Natural killer cell treated with Interleukin-12 subunit alpha and Interleukin-12 subunit beta and Interleukin-15 and Interleukin-18, amount 100 ng/mL, for 72 hours (primary cell): ENCODE results near the gene TMEM178B. TPM values are rescaled to one million over a fixed set of nuclear protein-coding genes. Genes with fewer than 3 reads are reported as not detected.
A peak's percentile ranks its signal among the peaks of the same experiment; 100 is the strongest.

Experiments
- ATAC-seq, 2 donors: fragments of 150-1000 bp; cut with Tn5 transposase in 1 of 2; sonication (Bioruptor Pico), chemical (Tn5 transposase) in 1 of 2; 2 replicates each; pipeline ENCODE4 v1.10.0; 2021
- DNase-seq: peaks from one replicate; pipeline ENCODE4 v3.0.0; 2022; ENCODE audit warnings: low spot score
- H3K27ac Mint-ChIP-seq, 2 donors: 1 replicate in 1 of 2; 2 replicates in 1 of 2; pipeline ENCODE4 v1.8.0; 2022; ENCODE audit warnings: mixed read lengths in 2 of 2, mild to moderate bottlenecking in 1 of 2, moderate library complexity in 1 of 2
- H3K27me3 Mint-ChIP-seq, 2 donors: 1 replicate in 1 of 2; 2 replicates in 1 of 2; pipeline ENCODE4 v1.8.0; 2022; ENCODE audit warnings: mixed read lengths in 2 of 2
- H3K36me3 Mint-ChIP-seq: one replicate; pipeline ENCODE4 v1.8.0; 2022; ENCODE audit warnings: mixed read lengths
- H3K4me1 Mint-ChIP-seq, 2 donors: 1 replicate in 1 of 2; 2 replicates in 1 of 2; pipeline ENCODE4 v1.8.0; 2022; ENCODE audit warnings: low read depth in 2 of 2, mixed read lengths in 2 of 2, mild to moderate bottlenecking in 1 of 2
- H3K4me3 Mint-ChIP-seq: one replicate; pipeline ENCODE4 v1.8.0; 2022; ENCODE audit warnings: mixed read lengths
- H3K9me3 Mint-ChIP-seq: 2 replicates; pipeline ENCODE4 v1.8.0; 2022; ENCODE audit warnings: mixed read lengths
- total RNA-seq, 2 donors: library from RNA; stranded (reverse); gene quantifications; one replicate each; pipeline ENCODE4 v1.2.3, GENCODE V29; 2022

The TMEM178B gene
- total RNA-seq, 2 donors from 2014 or later: 8.2 to 9.0 TPM

DNA sequence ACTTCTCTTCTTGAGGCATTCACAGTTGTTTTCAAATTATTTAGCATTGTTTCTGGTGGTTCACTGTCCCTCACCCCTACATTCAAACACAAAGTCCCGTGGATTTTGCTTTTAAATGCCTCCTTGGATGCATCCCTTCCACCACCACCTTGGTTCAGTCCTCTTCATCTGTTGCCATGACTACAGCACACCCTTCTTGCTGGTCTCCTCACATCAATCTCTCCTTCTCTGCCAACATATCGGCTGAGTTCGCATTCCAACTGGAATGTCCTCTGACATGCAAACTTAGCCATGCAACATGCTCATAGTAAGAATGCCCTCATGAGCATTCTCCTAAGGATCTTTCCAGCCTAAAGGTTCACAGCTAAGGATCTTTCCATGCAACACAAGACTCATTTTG is 279.1 kb downstream of the TMEM178B start:
- Mint-ChIP-seq H3K27me3 (peaks cover 28 to 51% of the 10 kb centered on the region in 2 donors), H3K4me1 (peaks cover 6 to 13% of the 10 kb centered on the region in 2 donors), H3K9me3 (no peaks in the 10 kb centered on the region), H3K36me3 (no peaks in the 10 kb centered on the region), H3K27ac (no peak overlapping the region), H3K4me3 (no peak overlapping the region)
- ATAC-seq: no peak
- DNase-seq: no peak

DNA sequence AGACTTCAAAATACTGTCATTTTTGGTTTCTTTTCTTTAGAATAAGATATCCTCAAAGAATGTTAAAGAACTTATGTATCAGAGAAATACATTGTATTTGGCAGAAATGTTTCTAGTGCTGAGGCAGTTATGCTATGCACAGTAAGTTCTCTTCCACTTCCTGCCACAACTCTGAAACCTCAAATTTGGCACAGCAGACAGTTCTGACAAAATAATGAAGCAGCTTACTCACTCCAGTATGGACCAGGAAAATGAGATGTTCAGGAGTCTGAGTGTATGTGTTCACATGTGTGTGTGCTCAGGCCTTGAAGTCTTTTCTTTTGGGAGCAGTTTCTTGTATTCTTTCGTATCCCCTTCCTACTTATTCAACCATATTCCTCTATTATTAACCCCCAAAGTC is 280.4 kb downstream of the TMEM178B start:
- DNase-seq: no peak
- H3K27ac Mint-ChIP-seq: no peak overlapping the region
- peaks cover 6 to 13% of the 10 kb centered on the region in 2 donors for H3K4me1 Mint-ChIP-seq
- H3K9me3 Mint-ChIP-seq: no peaks in the 10 kb centered on the region
- H3K27me3 Mint-ChIP-seq: peaks cover 30 to 51% of the 10 kb centered on the region in 2 donors
- peak in 1 of 2 donors; percentile 64 for ATAC-seq
- H3K4me3 Mint-ChIP-seq: no peak overlapping the region
- no peaks in the 10 kb centered on the region for H3K36me3 Mint-ChIP-seq

DNA sequence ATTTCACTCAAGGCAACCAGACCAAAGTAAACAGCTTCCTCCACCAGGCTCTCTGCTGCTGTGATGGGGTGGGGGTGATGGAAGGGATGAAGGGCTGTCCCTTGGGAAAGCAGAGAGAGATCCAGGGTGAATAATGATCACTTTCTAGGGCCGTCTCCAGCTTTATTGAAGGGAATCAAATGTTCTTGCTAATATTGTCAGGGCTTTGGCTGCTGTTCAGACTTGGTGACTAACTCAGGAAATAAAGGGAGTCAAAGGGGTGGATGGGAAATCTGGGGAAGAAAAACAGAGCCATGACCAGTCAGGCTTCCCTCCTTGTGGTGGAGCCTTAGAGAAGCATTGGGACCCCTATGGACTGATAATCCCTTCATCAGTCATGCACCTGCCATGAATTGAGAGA is 281.2 kb downstream of the TMEM178B start:
- Mint-ChIP-seq H3K36me3 (no peaks in the 10 kb centered on the region), H3K27ac (no peak overlapping the region), H3K27me3 (peaks cover 24 to 46% of the 10 kb centered on the region in 2 donors), H3K4me1 (peaks cover 6 to 13% of the 10 kb centered on the region in 2 donors), H3K9me3 (no peaks in the 10 kb centered on the region), H3K4me3 (no peak overlapping the region)
- ATAC-seq (no peak), DNase-seq (no peak)

DNA sequence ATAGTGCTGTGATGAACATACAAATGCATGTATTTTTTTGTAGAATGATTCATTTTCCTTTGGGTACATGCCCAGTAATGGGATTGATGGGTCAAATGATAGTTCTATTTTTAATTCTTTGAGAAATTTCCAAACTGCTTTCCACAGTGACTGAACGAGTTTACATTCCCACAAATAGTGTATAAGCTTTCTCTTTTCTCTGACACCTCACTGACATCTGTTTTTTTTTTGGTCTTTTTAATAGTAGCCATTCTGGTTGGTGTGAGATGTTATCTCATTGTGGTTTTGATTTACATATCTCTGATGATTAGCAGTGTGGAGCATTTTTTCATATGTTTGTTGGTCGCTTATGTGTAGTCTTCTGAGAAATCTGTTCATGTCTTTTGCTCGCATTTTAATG is 282.3 kb downstream of the TMEM178B start:
- Mint-ChIP-seq H3K4me1 (peaks cover 6 to 13% of the 10 kb centered on the region in 2 donors), H3K36me3 (no peaks in the 10 kb centered on the region), H3K27ac (no peak overlapping the region), H3K9me3 (no peaks in the 10 kb centered on the region), H3K27me3 (peaks cover 21 to 43% of the 10 kb centered on the region in 2 donors), H3K4me3 (no peak overlapping the region)
- DNase-seq: no peak
- no peak for ATAC-seq

DNA sequence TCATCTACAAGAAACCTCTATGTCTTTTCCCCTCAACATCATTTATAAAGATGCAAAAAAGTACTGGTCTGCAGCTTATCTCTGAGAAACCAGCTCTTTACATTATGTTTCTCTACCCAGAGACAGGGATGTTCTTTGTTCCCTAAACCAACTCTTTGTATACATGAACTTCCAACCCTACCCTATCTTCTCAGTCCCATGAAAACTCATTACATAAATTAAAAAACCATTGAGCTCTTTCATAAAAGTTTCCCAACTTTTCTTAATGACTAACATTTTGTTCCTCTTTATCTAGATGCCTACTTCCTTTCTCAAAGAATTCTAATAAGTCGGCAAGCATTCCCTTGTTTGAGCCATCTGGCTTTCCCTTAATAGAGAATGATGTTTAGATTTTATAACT is 284.5 kb downstream of the TMEM178B start:
- Mint-ChIP-seq H3K4me1 (peaks cover 6 to 13% of the 10 kb centered on the region in 2 donors), H3K36me3 (no peaks in the 10 kb centered on the region), H3K27me3 (peaks cover 16 to 37% of the 10 kb centered on the region in 2 donors), H3K27ac (no peak overlapping the region), H3K9me3 (no peaks in the 10 kb centered on the region), H3K4me3 (no peak overlapping the region)
- ATAC-seq (no peak), DNase-seq (no peak)

DNA sequence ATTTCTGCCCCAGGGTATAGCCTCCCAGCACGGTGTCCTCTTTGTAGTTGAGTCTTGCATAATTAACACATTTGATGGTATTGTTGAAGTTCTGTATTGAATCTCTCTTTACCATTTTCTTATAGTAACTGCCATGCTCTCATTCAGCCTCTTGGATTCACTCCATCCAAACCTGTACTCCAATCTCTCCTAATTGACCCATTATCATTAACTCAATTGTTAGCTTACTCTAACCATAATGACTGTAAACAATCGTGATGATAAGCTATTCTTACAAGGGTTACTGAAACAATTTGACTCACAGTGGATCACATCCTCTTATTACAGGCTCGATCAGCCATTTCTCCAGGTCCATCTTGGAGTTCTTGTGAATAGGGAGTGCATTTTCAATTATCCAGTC is 285.4 kb downstream of the TMEM178B start:
- no peak overlapping the region for H3K27ac Mint-ChIP-seq
- H3K4me1 Mint-ChIP-seq: peaks cover 5 to 12% of the 10 kb centered on the region in 2 donors
- H3K36me3 Mint-ChIP-seq: no peaks in the 10 kb centered on the region
- ATAC-seq (no peak), DNase-seq (no peak)
- H3K9me3 Mint-ChIP-seq: no peaks in the 10 kb centered on the region
- H3K4me3 Mint-ChIP-seq: no peak overlapping the region
- H3K27me3 Mint-ChIP-seq: peaks cover 14 to 33% of the 10 kb centered on the region in 2 donors

DNA sequence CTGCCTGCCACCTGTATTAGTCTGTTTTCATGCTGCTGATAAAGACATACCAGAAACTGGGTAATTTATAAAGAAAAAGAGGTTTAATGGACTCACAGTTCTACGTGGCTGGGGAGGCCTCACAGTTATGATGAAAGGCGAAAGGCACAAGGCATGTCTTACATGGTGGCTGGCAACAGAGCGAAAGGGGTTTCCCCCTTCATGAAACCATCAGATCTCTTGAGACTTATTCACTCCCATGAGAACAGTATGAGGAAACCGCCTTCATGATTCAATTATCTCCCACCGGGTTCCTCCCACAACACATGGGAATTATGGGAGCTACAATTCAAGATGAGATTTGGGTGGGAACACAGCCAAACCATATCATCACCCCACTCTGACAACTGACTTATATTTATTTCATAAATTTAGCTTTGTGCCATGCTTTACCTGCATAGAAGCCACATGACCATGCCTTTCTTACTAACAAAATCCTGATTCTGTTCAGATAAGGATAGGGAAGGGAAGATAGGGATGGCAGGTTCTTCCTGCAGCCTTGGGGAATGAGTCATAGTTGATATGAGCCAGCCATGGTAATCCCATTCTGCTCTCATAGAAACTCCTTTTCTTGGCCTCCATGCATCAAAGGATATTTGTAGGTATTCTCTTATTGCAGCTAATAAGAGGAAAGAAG is 286.0 kb downstream of the TMEM178B start:
- no peak overlapping the region for H3K4me3 Mint-ChIP-seq

DNA sequence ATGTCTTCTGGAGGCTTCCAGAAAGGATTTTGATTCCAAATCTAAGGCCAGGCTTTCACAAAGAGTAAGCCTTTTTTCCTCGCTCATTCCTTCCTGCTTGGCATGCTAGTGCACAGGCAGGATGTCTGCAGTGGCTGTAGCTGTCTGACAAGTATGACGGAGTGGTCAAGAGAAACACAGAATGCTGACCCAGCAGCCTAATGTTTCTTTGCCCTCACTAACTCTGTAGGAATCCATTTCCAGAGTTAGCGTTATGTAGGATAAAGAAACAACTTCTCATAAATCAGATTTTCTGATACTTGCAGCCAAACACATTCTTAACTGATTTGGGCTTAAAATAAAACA is 286.5 kb downstream of the TMEM178B start:
- DNase-seq (no peak), ATAC-seq (no peak)
- Mint-ChIP-seq H3K27me3 (peaks cover 14 to 21% of the 10 kb centered on the region in 2 donors), H3K4me1 (peaks cover 0 to 4% of the 10 kb centered on the region in 2 donors), H3K36me3 (no peaks in the 10 kb centered on the region), H3K27ac (no peak overlapping the region), H3K4me3 (no peak overlapping the region), H3K9me3 (no peaks in the 10 kb centered on the region)

More for the DNA sequence above, 286.0 kb downstream of the TMEM178B start:
- H3K4me1 Mint-ChIP-seq: peaks cover 0 to 7% of the 10 kb centered on the region in 2 donors
- DNase-seq (no peak), ATAC-seq (no peak)
- no peaks in the 10 kb centered on the region for H3K9me3 Mint-ChIP-seq
- peaks cover 14 to 27% of the 10 kb centered on the region in 2 donors for H3K27me3 Mint-ChIP-seq
- H3K36me3 Mint-ChIP-seq: no peaks in the 10 kb centered on the region
- H3K27ac Mint-ChIP-seq: no peak overlapping the region

DNA sequence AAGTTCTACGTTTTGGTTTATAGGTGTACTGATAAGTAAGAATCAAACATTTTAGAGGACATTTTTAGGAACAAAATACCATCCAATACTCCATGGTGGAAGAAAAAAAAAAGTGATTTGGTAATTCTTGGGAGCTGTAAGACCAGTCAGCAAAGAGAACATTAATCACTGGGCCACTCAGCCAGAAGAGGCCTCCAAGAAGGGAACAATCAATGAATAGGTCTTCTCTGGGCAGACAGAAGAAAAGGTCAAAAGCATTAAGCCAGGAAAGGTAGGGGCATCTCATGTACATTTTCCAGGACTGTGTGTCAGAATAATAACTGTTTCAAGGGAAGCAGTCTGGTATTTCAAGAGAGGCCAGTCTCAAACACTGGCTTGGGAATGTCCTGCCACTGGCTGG is 286.9 kb downstream of the TMEM178B start:
- Mint-ChIP-seq H3K9me3 (no peaks in the 10 kb centered on the region), H3K27me3 (peaks cover 13 to 17% of the 10 kb centered on the region in 2 donors), H3K4me3 (no peak overlapping the region), H3K4me1 (peaks cover 0 to 4% of the 10 kb centered on the region in 2 donors), H3K36me3 (no peaks in the 10 kb centered on the region), H3K27ac (no peak overlapping the region)
- DNase-seq (no peak), ATAC-seq (no peak)

DNA sequence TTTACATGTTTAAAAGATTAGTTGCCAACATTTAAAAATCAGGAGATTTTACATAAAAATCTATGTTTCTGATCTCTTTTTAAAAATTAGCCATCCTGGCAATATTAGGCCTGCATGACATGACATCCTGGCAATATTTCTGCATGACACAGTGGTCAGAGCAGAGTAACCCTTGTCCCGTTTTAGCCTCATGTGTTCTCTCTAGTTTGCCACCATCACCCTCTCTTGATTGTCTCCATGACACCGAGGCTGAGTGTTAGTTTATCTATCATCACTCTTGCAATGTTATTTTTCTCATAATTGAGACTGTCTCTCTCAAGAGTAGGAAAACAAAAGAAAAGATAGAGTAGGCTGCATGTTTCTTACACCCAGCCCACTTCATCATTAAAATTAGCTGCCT is 287.6 kb downstream of the TMEM178B start:
- no peak for DNase-seq
- H3K27ac Mint-ChIP-seq: no peak overlapping the region
- H3K9me3 Mint-ChIP-seq: no peaks in the 10 kb centered on the region
- H3K4me1 Mint-ChIP-seq: peaks cover 0 to 4% of the 10 kb centered on the region in 2 donors
- H3K36me3 Mint-ChIP-seq: no peaks in the 10 kb centered on the region
- H3K4me3 Mint-ChIP-seq: no peak overlapping the region
- ATAC-seq: no peak
- H3K27me3 Mint-ChIP-seq: peaks cover 12 to 16% of the 10 kb centered on the region in 2 donors

DNA sequence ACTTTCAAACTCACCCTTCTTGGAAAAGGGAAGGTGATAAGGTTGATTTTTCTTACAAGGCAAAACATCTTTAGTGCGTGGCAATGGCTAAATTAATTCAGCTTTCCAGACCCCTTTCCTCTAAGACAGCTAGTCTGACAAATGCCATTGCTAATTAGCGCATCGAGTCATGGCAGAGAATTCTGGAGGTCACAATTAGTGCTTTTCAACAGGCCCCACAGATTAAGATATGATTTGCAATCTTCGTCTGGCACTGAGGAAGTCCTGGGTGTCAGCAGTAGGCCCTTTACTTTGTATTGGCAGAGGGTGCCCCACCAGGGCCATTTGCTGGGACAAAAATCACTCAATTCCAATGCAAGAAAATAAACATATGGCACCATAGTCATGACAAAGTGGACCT is 288.1 kb downstream of the TMEM178B start:
- Mint-ChIP-seq H3K27me3 (peaks cover 12 to 20% of the 10 kb centered on the region in 2 donors), H3K36me3 (no peaks in the 10 kb centered on the region), H3K9me3 (no peaks in the 10 kb centered on the region), H3K4me1 (peaks cover 0 to 4% of the 10 kb centered on the region in 2 donors), H3K4me3 (no peak overlapping the region), H3K27ac (no peak overlapping the region)
- DNase-seq (no peak), ATAC-seq (no peak)

DNA sequence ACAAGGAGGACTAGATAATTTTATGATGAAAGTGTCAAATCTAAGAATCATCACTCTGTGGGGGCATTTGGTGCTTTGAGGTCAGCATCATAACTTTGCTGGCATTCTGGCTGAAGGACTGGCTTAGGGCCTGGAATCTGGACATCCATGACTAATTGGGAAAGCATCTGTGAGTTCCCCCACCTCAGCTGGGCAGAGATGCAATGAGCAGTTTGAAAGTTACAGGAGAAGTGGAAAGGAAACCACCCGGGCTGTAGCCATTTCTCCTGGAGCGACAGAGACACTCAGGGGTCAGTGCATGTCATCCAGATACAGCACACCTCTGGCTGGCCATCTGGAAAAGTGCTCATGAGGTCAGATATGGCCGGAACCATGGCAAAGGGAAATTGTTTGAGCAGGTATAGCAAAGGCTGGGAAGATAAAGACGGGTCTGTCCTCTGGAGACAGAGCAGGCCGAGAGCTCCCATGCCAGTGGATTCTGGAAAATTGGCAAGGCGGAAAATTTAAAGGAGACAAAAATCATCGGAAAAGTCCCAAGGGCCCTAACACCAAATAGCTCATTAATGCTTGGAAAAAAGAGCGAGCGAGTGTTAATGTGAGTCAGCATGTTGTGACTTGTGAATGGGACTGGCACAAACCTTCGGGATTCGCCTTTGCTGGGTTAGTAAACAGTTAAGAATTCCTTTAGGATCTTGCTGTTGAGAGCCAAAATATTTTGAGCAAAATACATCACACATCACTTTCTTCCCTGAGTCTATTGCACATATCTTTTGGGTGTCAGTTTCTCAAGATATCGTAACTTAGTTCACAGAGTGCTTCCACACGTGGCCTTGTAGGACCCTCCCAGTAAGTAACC is 288.9 kb downstream of the TMEM178B start:
- H3K9me3 Mint-ChIP-seq: no peaks in the 10 kb centered on the region

DNA sequence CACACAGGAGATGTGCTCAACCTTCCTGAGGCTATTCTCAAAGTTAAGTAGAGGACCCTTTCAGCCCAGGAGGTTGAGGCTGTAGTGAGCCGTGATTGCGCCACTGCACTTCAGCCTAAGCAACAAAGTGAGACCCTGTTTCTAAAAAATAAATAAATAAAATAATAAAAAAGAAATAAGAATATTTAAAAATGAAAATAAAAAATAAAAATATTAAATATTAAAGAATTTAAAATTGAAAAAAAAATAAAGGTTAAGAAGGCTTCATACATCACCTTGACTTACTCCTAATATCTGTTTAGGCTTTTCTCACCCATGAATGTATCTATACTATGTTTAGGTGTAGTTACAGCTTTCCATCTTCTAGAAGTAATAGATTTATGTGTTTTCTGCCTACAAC is 289.9 kb downstream of the TMEM178B start:
- no peak for ATAC-seq
- no peaks in the 10 kb centered on the region for H3K36me3 Mint-ChIP-seq
- no peak overlapping the region for H3K27ac Mint-ChIP-seq
- no peak for DNase-seq
- peaks cover 7 to 13% of the 10 kb centered on the region in 2 donors for H3K27me3 Mint-ChIP-seq
- no peaks in the 10 kb centered on the region for H3K9me3 Mint-ChIP-seq
- peaks cover 0 to 3% of the 10 kb centered on the region in 2 donors for H3K4me1 Mint-ChIP-seq
- no peak overlapping the region for H3K4me3 Mint-ChIP-seq

More for the DNA sequence above, 288.9 kb downstream of the TMEM178B start:
- DNase-seq: no peak
- Mint-ChIP-seq H3K4me3 (no peak overlapping the region), H3K4me1 (peaks cover 0 to 3% of the 10 kb centered on the region in 2 donors), H3K36me3 (no peaks in the 10 kb centered on the region), H3K27ac (no peak overlapping the region), H3K27me3 (peaks cover 12 to 20% of the 10 kb centered on the region in 2 donors)
- ATAC-seq: no peak

DNA sequence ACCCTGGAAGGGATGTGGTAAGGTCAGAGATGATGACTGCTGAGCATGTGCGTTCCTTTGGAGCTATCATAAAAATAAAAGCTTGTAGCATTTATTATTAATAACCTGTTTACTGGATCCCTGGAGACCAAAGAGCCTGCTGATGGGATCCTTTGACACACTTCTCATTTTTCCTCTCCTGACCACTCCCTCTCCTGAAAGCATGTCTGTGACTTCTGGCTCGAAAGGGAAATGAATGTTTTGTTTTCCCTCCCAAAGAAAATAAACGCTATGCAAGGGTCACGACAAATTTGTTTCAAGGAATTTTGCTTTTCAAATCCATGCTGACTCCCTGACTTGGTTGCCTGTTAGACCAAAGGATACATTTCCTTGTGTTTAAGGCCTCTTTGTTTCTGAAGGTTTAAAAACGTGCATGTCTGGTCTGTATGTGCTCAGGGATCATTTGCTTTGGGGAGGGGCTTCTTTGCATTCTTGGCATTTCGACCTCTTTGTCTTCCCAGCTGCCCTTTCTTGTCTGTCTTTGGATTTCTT is 292.3 kb downstream of the TMEM178B start:
- Mint-ChIP-seq H3K4me1 (peaks cover 0 to 3% of the 10 kb centered on the region in 2 donors), H3K27ac (no peak overlapping the region), H3K36me3 (no peaks in the 10 kb centered on the region), H3K9me3 (no peaks in the 10 kb centered on the region), H3K27me3 (peaks cover 5 to 6% of the 10 kb centered on the region in 2 donors), H3K4me3 (no peak overlapping the region)
- DNase-seq (no peak), ATAC-seq (no peak)
